ENCODE data around the gene RPTOR.

GRCh38 chr17:80596760-80597608 lies 52.3 kb downstream of the RPTOR start:
- TF ChIP-seq ZNF121 (tag by site-specific recombination; IDR thresholded peaks at IDR 0.05) = no peak
- TF ChIP-seq ZNF639 (tag by site-specific recombination; IDR thresholded peaks at IDR 0.05) = no peak
- no peak for TF ChIP-seq ZNF416 (tag by site-specific recombination; IDR thresholded peaks at IDR 0.05)
- no peak for TF ChIP-seq CTCF (tag by site-specific recombination; IDR thresholded peaks at IDR 0.05)
- no peak for TF ChIP-seq ZSCAN4 (tag by site-specific recombination; IDR thresholded peaks at IDR 0.05)
- TF ChIP-seq ZEB2 (tag by site-specific recombination; IDR thresholded peaks at IDR 0.05) = no peak
- no peak for TF ChIP-seq ZSCAN30 (tag by site-specific recombination; IDR thresholded peaks at IDR 0.05)
- no peak for TF ChIP-seq ZBTB7A (tag by site-specific recombination; IDR thresholded peaks at IDR 0.05; ENCODE audit: low read depth)
- TF ChIP-seq TCF7L2 (IDR thresholded peaks at IDR 0.05; ENCODE audit: borderline replicate concordance, low read depth, low read length) = no peak
